ENCODE measurements around the gene TVP23C.

Gene TVP23C

GRCh38 chr17:15496735-15497670, 66.3 kb downstream of the TVP23C start:
- no peak for DNase-seq (ENCODE audit: low read depth)

- DNase-seq (ENCODE audit: low read depth): no peak
Measured at GRCh38 chr17:15494821-15495220, 68.5 kb downstream of the TVP23C start.

- DNase-seq (ENCODE audit: low read depth): no peak
Measured at GRCh38 chr17:15493693-15494035, 69.6 kb downstream of the TVP23C start.

- DNase-seq (ENCODE audit: low read depth): no peak
Measured at GRCh38 chr17:15492791-15493692, 70.2 kb downstream of the TVP23C start.

- no peak for DNase-seq (ENCODE audit: low read depth)
Measured at GRCh38 chr17:15492186-15492585, 71.1 kb downstream of the TVP23C start.

GRCh38 chr17:15490634-15491261, 72.5 kb downstream of the TVP23C start:
- DNase-seq (ENCODE audit: low read depth): no peak

- no peak for DNase-seq (ENCODE audit: low read depth)
Measured at GRCh38 chr17:15488557-15488956, 74.7 kb downstream of the TVP23C start.

GRCh38 chr17:15485045-15485444, 78.2 kb downstream of the TVP23C start:
- DNase-seq (ENCODE audit: low read depth): no peak

- no peak for DNase-seq (ENCODE audit: low read depth)
Measured at GRCh38 chr17:15483431-15483830, 79.9 kb downstream of the TVP23C start.

- DNase-seq (ENCODE audit: low read depth): no peak
Measured at GRCh38 chr17:15482476-15482875, 80.8 kb downstream of the TVP23C start.

GRCh38 chr17:15481481-15481880, 81.8 kb downstream of the TVP23C start:
- no peak for DNase-seq (ENCODE audit: low read depth)

GRCh38 chr17:15480204-15480603, 83.1 kb downstream of the TVP23C start:
- no peak for DNase-seq (ENCODE audit: low read depth)

- no peak for DNase-seq (ENCODE audit: low read depth)
Measured at GRCh38 chr17:15479703-15480102, 83.6 kb downstream of the TVP23C start.

GRCh38 chr17:15478845-15479244, 84.4 kb downstream of the TVP23C start:
- no peak for DNase-seq (ENCODE audit: low read depth)

GRCh38 chr17:15475631-15476354, 87.5 kb downstream of the TVP23C start:
- DNase-seq (ENCODE audit: low read depth): no peak

- DNase-seq (ENCODE audit: low read depth): no peak
Measured at GRCh38 chr17:15472891-15473290, 90.4 kb downstream of the TVP23C start.

GRCh38 chr17:15470536-15470935, 92.7 kb downstream of the TVP23C start:
- no peak for DNase-seq (ENCODE audit: low read depth)

- no peak for DNase-seq (ENCODE audit: low read depth)
Measured at GRCh38 chr17:15469260-15469659, 94.0 kb downstream of the TVP23C start.

- DNase-seq (ENCODE audit: low read depth): no peak
Measured at GRCh38 chr17:15468126-15468525, 95.2 kb downstream of the TVP23C start.

- DNase-seq (ENCODE audit: low read depth): no peak
Measured at GRCh38 chr17:15467592-15467991, 95.7 kb downstream of the TVP23C start, which contains the start of gene CDRT4. TSS of gene CDRT4 (minus strand) at chr17:15467621. CDS start at chr17:15440238, 27,383 bp downstream.

GRCh38 chr17:15466131-15466530, 97.2 kb downstream of the TVP23C start:
- no peak for DNase-seq (ENCODE audit: low read depth)
